ENCODE data around the gene H1-8.

The H1-8 gene

GRCh38 chr3:129571605-129572547, 28.9 kb downstream of the H1-8 start:
- Histone ChIP-seq H3K36me3 (ENCODE audit: control insufficient read depth, insufficient read depth, low read length) (peaks cover 5% of the 10 kb centered on the region; the same call in 1 of the 2 replicates), H3K4me3 (ENCODE audit: low read length) (no peak overlapping the region), H3K9me3 (ENCODE audit: control insufficient read depth, insufficient read depth, low read length) (no peaks in the 10 kb centered on the region), H3K27ac (ENCODE audit: low read length) (no peak overlapping the region), H3K27me3 (ENCODE audit: control insufficient read depth, insufficient read depth, low read length) (no peaks in the 10 kb centered on the region), H3K4me1 (ENCODE audit: control insufficient read depth, insufficient read depth, low read length) (no peaks in the 10 kb centered on the region; the same call in 1 of the 2 replicates)
- no CpG with 5 or more reads among the region's 22 CpGs for WGBS (ENCODE audit: insufficient coverage, insufficient read length)
- DNase-seq (ENCODE audit: low read depth, low spot score): no peak

GRCh38 chr3:129572603-129573002, 29.6 kb downstream of the H1-8 start:
- WGBS (ENCODE audit: insufficient coverage, insufficient read length): no CpG with 5 or more reads among the region's 18 CpGs
- no peak for DNase-seq (ENCODE audit: low read depth, low spot score)
- Histone ChIP-seq H3K4me1 (ENCODE audit: control insufficient read depth, insufficient read depth, low read length) (no peaks in the 10 kb centered on the region; the same call in 1 of the 2 replicates), H3K36me3 (ENCODE audit: control insufficient read depth, insufficient read depth, low read length) (peaks cover 5% of the 10 kb centered on the region; the same call in 1 of the 2 replicates), H3K4me3 (ENCODE audit: low read length) (no peak overlapping the region), H3K27me3 (ENCODE audit: control insufficient read depth, insufficient read depth, low read length) (no peaks in the 10 kb centered on the region), H3K27ac (ENCODE audit: low read length) (no peak overlapping the region), H3K9me3 (ENCODE audit: control insufficient read depth, insufficient read depth, low read length) (no peaks in the 10 kb centered on the region)

GRCh38 chr3:129573493-129573892, 30.5 kb downstream of the H1-8 start:
- H3K4me3 ChIP-seq (ENCODE audit: low read length): no peak overlapping the region
- H3K9me3 ChIP-seq (ENCODE audit: control insufficient read depth, insufficient read depth, low read length): no peaks in the 10 kb centered on the region
- peaks cover 5% of the 10 kb centered on the region; the same call in 1 of the 2 replicates for H3K36me3 ChIP-seq (ENCODE audit: control insufficient read depth, insufficient read depth, low read length)
- H3K27ac ChIP-seq (ENCODE audit: low read length): no peak overlapping the region
- H3K27me3 ChIP-seq (ENCODE audit: control insufficient read depth, insufficient read depth, low read length): no peaks in the 10 kb centered on the region
- no CpG with 5 or more reads among the region's 14 CpGs for WGBS (ENCODE audit: insufficient coverage, insufficient read length)
- H3K4me1 ChIP-seq (ENCODE audit: control insufficient read depth, insufficient read depth, low read length): no peaks in the 10 kb centered on the region; the same call in 1 of the 2 replicates
- no peak for DNase-seq (ENCODE audit: low read depth, low spot score)

GRCh38 chr3:129574206-129574605, 31.2 kb downstream of the H1-8 start:
- Histone ChIP-seq H3K36me3 (ENCODE audit: control insufficient read depth, insufficient read depth, low read length) (peaks cover 5% of the 10 kb centered on the region; the same call in 1 of the 2 replicates), H3K9me3 (ENCODE audit: control insufficient read depth, insufficient read depth, low read length) (no peaks in the 10 kb centered on the region), H3K27ac (ENCODE audit: low read length) (no peak overlapping the region), H3K4me3 (ENCODE audit: low read length) (no peak overlapping the region), H3K4me1 (ENCODE audit: control insufficient read depth, insufficient read depth, low read length) (no peaks in the 10 kb centered on the region; the same call in 1 of the 2 replicates), H3K27me3 (ENCODE audit: control insufficient read depth, insufficient read depth, low read length) (no peaks in the 10 kb centered on the region)
- no CpG with 5 or more reads among the region's 24 CpGs for WGBS (ENCODE audit: insufficient coverage, insufficient read length)
- DNase-seq (ENCODE audit: low read depth, low spot score): no peak

DNA sequence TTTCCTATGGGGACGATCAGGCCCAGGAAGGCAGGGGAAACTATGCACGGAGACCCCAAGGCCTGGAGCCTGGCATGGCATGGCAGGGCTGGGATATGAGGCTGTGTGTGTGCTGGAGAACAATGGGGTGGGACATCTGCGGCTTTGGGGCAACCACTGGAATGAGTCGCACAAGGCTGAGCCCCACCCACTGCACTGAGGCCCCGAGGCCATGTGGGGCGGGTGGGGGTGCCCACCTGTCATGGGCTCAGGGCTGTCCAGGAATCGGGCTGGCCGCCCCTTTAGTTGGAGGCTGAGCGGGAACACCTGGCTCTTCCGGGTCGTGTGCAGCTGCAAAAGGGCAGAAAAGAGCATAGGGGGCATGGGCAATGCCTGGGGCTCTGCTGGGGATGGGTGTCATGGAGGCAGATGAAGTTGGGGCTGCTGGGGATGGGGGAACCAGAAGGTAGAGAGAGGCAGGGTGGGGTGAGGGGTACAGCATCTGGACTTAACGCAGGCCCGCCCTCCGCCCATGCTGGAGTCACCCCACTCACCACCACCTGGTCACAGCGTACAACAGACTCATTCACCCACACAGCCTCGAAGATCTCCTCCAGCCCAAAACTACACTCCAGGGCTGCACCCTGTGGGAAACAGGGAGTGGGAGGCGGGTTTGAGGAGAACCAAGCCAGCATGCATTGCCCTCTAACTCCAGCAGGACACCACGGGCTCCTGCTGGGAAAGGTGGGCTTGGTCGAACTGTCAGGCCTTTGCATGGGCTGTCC, 32.4 kb downstream of the H1-8 start:
- Histone ChIP-seq H3K27me3 (ENCODE audit: control insufficient read depth, insufficient read depth, low read length) (no peaks in the 10 kb centered on the region), H3K9me3 (ENCODE audit: control insufficient read depth, insufficient read depth, low read length) (no peaks in the 10 kb centered on the region), H3K4me3 (ENCODE audit: low read length) (no peak overlapping the region), H3K36me3 (ENCODE audit: control insufficient read depth, insufficient read depth, low read length) (peaks cover 2% of the 10 kb centered on the region; the same call in 1 of the 2 replicates), H3K4me1 (ENCODE audit: control insufficient read depth, insufficient read depth, low read length) (no peaks in the 10 kb centered on the region; the same call in 1 of the 2 replicates), H3K27ac (ENCODE audit: low read length) (no peak overlapping the region)
- DNase-seq (ENCODE audit: low read depth, low spot score): no peak
- no CpG with 5 or more reads among the region's 19 CpGs for WGBS (ENCODE audit: insufficient coverage, insufficient read length)

GRCh38 chr3:129575997-129576384, 33.0 kb downstream of the H1-8 start:
- Histone ChIP-seq H3K4me3 (ENCODE audit: low read length) (no peak overlapping the region), H3K27me3 (ENCODE audit: control insufficient read depth, insufficient read depth, low read length) (no peaks in the 10 kb centered on the region), H3K4me1 (ENCODE audit: control insufficient read depth, insufficient read depth, low read length) (no peaks in the 10 kb centered on the region; the same call in 1 of the 2 replicates), H3K9me3 (ENCODE audit: control insufficient read depth, insufficient read depth, low read length) (no peaks in the 10 kb centered on the region), H3K27ac (ENCODE audit: low read length) (no peak overlapping the region), H3K36me3 (ENCODE audit: control insufficient read depth, insufficient read depth, low read length) (peaks cover 2% of the 10 kb centered on the region; the same call in 1 of the 2 replicates)
- WGBS (ENCODE audit: insufficient coverage, insufficient read length): no CpG with 5 or more reads among the region's 10 CpGs
- no peak for DNase-seq (ENCODE audit: low read depth, low spot score)

GRCh38 chr3:129576514-129577352, 33.8 kb downstream of the H1-8 start:
- H3K4me3 ChIP-seq (ENCODE audit: low read length): no peak overlapping the region
- H3K27me3 ChIP-seq (ENCODE audit: control insufficient read depth, insufficient read depth, low read length): no peaks in the 10 kb centered on the region
- peaks cover 2% of the 10 kb centered on the region; the same call in 1 of the 2 replicates for H3K36me3 ChIP-seq (ENCODE audit: control insufficient read depth, insufficient read depth, low read length)
- H3K27ac ChIP-seq (ENCODE audit: low read length): no peak overlapping the region
- no peaks in the 10 kb centered on the region for H3K9me3 ChIP-seq (ENCODE audit: control insufficient read depth, insufficient read depth, low read length)
- H3K4me1 ChIP-seq (ENCODE audit: control insufficient read depth, insufficient read depth, low read length): no peaks in the 10 kb centered on the region; the same call in 1 of the 2 replicates
- DNase-seq (ENCODE audit: low read depth, low spot score): no peak
- no CpG with 5 or more reads among the region's 18 CpGs for WGBS (ENCODE audit: insufficient coverage, insufficient read length)

DNA sequence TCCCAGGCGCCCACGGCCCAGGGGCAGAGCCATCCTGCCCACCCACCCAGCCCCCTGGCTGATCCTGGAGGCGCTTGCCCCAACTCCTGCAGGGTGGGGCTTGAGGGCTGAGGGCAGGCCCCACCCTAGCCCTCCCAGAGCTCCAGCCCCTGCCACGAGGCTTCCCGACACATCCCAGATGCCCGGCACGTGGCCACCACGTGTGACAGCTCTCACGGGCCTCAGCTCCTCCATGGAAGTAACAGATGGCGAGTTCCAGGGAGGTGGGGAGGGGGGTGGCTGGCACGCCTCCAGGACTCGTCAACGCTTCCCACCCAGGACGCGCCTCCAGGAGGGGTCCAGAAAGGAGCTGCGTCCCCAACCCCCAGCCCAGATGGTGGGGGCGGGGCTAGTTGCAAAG, 34.4 kb downstream of the H1-8 start:
- no peaks in the 10 kb centered on the region for H3K9me3 ChIP-seq (ENCODE audit: control insufficient read depth, insufficient read depth, low read length)
- no peak for DNase-seq (ENCODE audit: low read depth, low spot score)
- H3K4me3 ChIP-seq (ENCODE audit: low read length): no peak overlapping the region
- no CpG with 5 or more reads among the region's 17 CpGs for WGBS (ENCODE audit: insufficient coverage, insufficient read length)
- no peaks in the 10 kb centered on the region; the same call in 1 of the 2 replicates for H3K4me1 ChIP-seq (ENCODE audit: control insufficient read depth, insufficient read depth, low read length)
- no peaks in the 10 kb centered on the region for H3K27me3 ChIP-seq (ENCODE audit: control insufficient read depth, insufficient read depth, low read length)
- H3K27ac ChIP-seq (ENCODE audit: low read length): no peak overlapping the region
- H3K36me3 ChIP-seq (ENCODE audit: control insufficient read depth, insufficient read depth, low read length): peaks cover 3% of the 10 kb centered on the region; the same call in 1 of the 2 replicates

DNA sequence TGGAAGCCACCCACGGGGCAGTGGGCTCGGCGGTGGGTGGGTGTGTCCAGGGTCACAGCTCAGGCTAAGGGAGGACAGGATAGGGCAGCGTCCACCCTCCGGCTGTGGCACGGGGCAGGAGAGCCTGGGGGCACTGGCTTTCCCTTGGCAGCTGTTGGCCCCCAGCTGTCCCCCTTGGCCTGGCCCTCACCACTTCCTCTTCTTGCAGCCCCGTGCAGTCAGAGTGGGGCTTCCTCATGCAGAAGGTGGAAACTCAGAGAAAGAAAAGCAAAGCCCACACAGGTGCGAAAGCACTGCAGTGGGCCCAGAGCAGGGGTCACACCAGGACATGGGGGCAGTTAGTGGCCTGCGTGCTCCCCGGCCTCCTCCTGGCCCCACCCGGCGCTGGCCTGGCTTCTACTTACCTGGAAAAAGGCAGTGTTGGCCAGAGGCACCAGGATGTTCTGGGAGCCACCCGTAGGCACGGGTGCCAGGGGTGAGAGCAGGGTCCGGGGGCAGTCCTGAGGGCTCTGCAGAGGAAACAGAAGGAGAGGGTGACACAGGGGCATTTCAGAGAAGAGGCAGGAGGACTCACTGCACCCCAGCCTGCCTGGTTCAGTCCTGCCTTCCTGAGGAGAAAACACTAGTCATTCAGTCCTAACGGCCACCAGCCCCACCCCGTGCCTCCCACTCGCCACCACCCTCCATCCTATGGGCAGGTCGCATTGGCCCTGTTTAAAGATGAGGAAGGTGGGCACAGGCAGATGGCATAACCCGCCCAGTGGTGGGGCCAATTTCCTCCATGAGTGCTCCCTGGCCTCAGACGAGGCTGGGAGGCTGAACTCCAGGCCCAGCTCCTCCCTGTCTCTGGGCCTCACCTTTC, 35.2 kb downstream of the H1-8 start:
- DNase-seq (ENCODE audit: low read depth, low spot score): no peak
- no peaks in the 10 kb centered on the region; the same call in 1 of the 2 replicates for H3K4me1 ChIP-seq (ENCODE audit: control insufficient read depth, insufficient read depth, low read length)
- 0 out of 2 replicates have a peak, but pooled peaks cover 3% of the 10 kb centered on the region for H3K36me3 ChIP-seq (ENCODE audit: control insufficient read depth, insufficient read depth, low read length)

More for the DNA sequence above, 35.2 kb downstream of the H1-8 start:
- no peaks in the 10 kb centered on the region for H3K9me3 ChIP-seq (ENCODE audit: control insufficient read depth, insufficient read depth, low read length)
- no peak overlapping the region for H3K27ac ChIP-seq (ENCODE audit: low read length)
- WGBS (ENCODE audit: insufficient coverage, insufficient read length): no CpG with 5 or more reads among the region's 21 CpGs
- H3K27me3 ChIP-seq (ENCODE audit: control insufficient read depth, insufficient read depth, low read length): no peaks in the 10 kb centered on the region
- H3K4me3 ChIP-seq (ENCODE audit: low read length): no peak overlapping the region

Data from iPS DF 6.9 (cell line).